Brain microvascular endothelial cell (primary cell): ENCODE data around the gene USP3.

Experiments used
- DNase-seq: peaks from one replicate; pipeline ENCODE4 v3.0.0-alpha.2; 2020
- H3K27ac ChIP-seq: fragments of 250-450 bp; sonication (Bioruptor Pico); 2 replicates; pipeline ENCODE4 v1.5.1; 2020; ENCODE audit warnings: mild to moderate bottlenecking, moderate library complexity
- H3K27me3 ChIP-seq: fragments of 250-450 bp; sonication (Bioruptor Pico); replicated peaks from 2 replicates; pipeline ENCODE4 v1.5.1; 2020; ENCODE audit warnings: mild to moderate bottlenecking
- H3K36me3 ChIP-seq: fragments of 250-450 bp; sonication (Bioruptor Pico); replicated peaks from 2 replicates; pipeline ENCODE4 v1.5.1; 2020; ENCODE audit warnings: mild to moderate bottlenecking
- H3K4me3 ChIP-seq: 2 replicates; pipeline ENCODE4 v1.5.1; 2011; ENCODE audit warnings: low read depth, mild to moderate bottlenecking, control low read depth, low read length, moderate library complexity
- in situ Hi-C: cut with HindIII; loops from 2 replicates; pipeline ENCODE4 v1.10.0; 2017; ENCODE audit warnings: low sequenced_read_pairs, low pct_ligation_motif_present
- TF ChIP-seq, protein P1 (sequence below): IDR thresholded peaks from 2 replicates; pipeline ENCODE4 v1.5.1; 2011; ENCODE audit warnings: low read depth, mild to moderate bottlenecking, moderate library complexity, low read length, control low read depth, inconsistent platforms; ENCODE audit errors: missing control alignments

Gene USP3

DNA sequence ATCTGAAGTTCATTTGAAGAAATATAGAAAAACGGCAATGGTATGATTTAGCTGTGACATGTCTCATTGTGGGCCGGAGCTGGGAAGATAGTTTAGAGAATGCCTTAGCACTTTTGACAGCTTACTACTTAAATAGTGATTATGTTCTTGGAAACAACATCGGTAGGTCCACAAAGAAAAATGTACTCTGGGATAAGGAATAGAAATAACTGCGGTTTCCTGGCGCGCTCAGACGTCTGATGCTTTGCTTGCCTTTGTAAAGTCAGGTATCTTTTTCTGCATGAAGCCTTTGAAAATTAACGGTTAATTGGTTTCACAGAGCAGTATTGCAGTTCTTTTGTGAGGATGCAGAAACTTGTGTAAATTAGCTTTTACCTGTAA, 1.4 kb downstream of the USP3 start:
- H3K36me3 ChIP-seq = no peaks in the 10 kb centered on the region
- DNase-seq = no peak
- no peaks in the 10 kb centered on the region for H3K27me3 ChIP-seq
- TF ChIP-seq, protein P1, sequence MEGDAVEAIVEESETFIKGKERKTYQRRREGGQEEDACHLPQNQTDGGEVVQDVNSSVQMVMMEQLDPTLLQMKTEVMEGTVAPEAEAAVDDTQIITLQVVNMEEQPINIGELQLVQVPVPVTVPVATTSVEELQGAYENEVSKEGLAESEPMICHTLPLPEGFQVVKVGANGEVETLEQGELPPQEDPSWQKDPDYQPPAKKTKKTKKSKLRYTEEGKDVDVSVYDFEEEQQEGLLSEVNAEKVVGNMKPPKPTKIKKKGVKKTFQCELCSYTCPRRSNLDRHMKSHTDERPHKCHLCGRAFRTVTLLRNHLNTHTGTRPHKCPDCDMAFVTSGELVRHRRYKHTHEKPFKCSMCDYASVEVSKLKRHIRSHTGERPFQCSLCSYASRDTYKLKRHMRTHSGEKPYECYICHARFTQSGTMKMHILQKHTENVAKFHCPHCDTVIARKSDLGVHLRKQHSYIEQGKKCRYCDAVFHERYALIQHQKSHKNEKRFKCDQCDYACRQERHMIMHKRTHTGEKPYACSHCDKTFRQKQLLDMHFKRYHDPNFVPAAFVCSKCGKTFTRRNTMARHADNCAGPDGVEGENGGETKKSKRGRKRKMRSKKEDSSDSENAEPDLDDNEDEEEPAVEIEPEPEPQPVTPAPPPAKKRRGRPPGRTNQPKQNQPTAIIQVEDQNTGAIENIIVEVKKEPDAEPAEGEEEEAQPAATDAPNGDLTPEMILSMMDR = no peak
- in situ Hi-C loops = no loop called here
- peak overlapping the region; percentile 80 for H3K27ac ChIP-seq
- peak overlapping the region; percentile 84 for H3K4me3 ChIP-seq

DNA sequence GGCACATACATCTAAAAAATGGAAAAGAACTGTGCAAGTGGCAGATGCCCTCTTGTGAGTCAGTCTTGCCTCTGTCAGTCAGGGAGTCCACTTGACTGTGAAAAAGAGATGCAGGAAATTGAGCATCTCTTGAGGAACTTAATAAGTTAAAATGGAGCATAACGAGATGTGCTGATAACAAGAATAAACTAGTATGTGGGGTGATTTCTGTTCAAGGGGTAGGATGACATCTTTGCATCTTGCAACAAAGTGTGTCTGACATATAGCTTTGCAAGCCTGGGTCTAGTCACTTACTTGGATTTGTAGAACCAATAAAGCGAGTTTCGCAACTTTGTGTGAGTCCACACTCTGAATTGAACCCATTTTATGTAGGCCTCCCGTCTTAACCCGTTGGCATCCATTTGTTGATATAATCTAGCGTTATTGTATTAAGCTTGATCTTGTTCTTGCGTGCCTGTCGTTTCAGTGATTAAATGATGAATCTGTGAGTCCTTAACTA, 2.2 kb downstream of the USP3 start:
- Histone ChIP-seq H3K36me3 (no peaks in the 10 kb centered on the region), H3K27ac (no peak overlapping the region), H3K27me3 (no peaks in the 10 kb centered on the region), H3K4me3 (peak overlapping the region; percentile 84)
- TF ChIP-seq, protein P1 = no peak
- no peak for DNase-seq
- in situ Hi-C loops = no loop called here

GRCh38 chr15:63507878-63508818, 3.8 kb downstream of the USP3 start:
- in situ Hi-C loops = no loop called here
- no peak for DNase-seq
- Histone ChIP-seq H3K27ac (no peak overlapping the region), H3K4me3 (no peak overlapping the region), H3K27me3 (no peaks in the 10 kb centered on the region), H3K36me3 (no peaks in the 10 kb centered on the region)
- TF ChIP-seq, protein P1 = no peak

DNA sequence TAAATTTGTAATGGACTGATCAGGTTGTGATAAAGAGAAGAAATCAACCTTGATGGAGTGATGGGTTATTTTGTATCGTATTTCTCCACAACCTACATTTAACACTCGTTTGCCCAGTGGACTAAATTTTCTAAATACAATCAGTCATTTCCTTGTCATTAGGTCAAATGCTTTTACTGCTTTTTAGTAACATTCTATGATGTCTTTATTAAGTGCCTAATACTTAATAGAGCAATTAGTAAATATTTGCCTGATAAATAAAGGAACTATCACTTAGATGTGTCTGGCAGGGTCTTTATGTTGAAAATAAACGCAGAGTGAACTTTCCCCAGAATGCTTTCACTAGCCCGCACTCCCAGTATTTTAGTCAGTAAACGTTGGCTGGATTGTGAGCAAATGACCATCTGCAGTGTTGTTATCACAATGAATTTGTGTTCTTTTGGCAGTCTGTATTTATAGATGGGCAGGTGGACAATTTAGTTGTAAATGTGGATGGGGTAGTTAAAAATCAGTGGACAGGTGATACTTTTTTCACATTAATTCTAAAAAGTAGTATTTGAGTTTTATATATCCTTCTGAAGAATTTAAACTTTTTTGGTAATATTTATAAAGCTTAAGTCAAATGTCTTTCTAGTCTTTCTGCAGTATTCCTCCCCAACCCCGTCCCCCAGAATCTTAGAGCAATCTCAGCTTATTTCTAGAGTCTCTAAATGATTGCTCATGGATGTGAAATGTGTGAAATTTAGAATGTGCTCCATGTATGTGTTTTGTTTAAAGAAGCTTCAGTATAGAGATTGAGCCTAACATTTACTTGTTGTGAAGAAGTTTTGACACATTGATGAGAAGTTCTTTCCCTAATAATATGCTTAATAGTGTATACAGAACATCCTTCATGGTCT, 4.9 kb downstream of the USP3 start:
- no peaks in the 10 kb centered on the region for H3K36me3 ChIP-seq
- no peak overlapping the region for H3K4me3 ChIP-seq
- no peaks in the 10 kb centered on the region for H3K27me3 ChIP-seq
- in situ Hi-C loops = no loop called here
- no peak for DNase-seq
- TF ChIP-seq, protein P1 = no peak
- peak overlapping the region; percentile 38 for H3K27ac ChIP-seq

- TF ChIP-seq, protein P1 = no peak
- in situ Hi-C loops = no loop called here
- Histone ChIP-seq H3K36me3 (no peaks in the 10 kb centered on the region), H3K27ac (peak overlapping the region; percentile 38), H3K4me3 (no peak overlapping the region), H3K27me3 (no peaks in the 10 kb centered on the region)
- no peak for DNase-seq
Observed at GRCh38 chr15:63509955-63510940, 5.9 kb downstream of the USP3 start.
